GM20000 (cell line): ENCODE data around the gene TUBA1C.

Source experiments
- DNase-seq: peaks from one replicate; pipeline ENCODE4 v3.0.0; 2012; ENCODE audit warnings: low spot score
- CTCF ChIP-seq: IDR thresholded peaks from 2 replicates; pipeline ENCODE4 v1.5.1; 2012; ENCODE audit warnings: mild to moderate bottlenecking, control low read depth; ENCODE audit errors: extremely low read depth, missing control alignments

TUBA1C gene

DNA sequence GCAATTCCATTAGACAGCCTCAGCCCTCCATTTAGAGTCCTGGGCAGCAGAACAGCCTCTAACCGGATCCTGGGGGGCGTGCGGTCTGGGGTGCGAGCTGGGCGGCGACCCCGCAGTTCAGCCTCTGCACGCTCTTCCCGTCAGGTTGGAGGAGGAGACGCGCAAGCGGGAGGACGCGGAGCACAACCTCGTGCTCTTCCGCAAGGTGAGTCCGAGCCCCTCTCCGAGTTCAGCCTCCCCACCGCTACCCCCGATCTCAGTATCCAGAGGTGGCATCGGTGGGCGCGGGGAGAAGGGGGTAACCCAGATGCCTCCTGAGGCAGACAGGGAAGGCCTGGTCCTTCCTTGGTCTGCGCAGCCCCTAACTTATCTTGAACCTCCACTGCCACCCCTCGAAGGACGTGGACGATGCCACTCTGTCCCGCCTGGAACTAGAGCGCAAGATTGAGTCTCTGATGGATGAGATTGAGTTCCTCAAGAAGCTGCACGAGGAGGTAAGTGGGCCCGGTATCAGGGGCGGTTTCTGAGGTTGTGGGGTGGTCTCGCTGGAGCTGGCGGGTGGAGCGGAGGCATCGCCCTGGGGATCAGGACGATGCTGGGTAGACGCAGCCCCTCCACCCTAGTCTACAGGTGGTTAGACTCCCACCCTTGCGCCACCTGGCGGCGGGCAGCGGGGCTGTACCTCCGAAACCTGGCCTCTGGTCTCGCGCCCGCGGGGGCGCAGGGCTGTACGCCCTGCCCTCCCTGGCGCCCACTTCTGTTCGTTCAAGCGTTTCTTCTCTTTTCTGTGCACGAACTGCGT, 31.4 kb downstream of the TUBA1C start:
- DNase-seq: peak; percentile 92
- TF ChIP-seq CTCF: peak; percentile 73

- peak; percentile 79 for DNase-seq
- no peak for TF ChIP-seq CTCF
Observed at GRCh38 chr12:49296836-49297694, 32.2 kb downstream of the TUBA1C start.

DNA sequence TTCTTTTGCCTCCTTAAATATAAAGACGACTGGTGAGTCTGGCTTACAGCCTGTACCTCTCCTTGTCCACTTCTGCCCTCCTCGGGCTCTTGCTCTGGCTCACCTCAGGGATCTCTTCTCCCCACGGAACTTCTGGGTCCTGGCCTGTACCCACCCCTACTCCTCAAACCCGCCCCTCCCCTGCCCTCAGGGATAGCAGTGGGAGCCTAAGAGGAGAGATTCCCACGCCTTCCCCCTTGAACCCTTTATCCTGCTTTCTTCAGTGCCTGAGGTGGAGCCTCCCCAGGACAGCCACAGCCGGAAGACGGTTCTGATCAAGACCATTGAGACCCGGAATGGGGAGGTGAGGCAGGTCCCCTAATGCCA, 32.8 kb downstream of the TUBA1C start:
- DNase-seq: no peak
- TF ChIP-seq CTCF: no peak

- TF ChIP-seq CTCF: no peak
- DNase-seq: peak; percentile 26
Observed at GRCh38 chr12:49298160-49298559, 33.3 kb downstream of the TUBA1C start.

DNA sequence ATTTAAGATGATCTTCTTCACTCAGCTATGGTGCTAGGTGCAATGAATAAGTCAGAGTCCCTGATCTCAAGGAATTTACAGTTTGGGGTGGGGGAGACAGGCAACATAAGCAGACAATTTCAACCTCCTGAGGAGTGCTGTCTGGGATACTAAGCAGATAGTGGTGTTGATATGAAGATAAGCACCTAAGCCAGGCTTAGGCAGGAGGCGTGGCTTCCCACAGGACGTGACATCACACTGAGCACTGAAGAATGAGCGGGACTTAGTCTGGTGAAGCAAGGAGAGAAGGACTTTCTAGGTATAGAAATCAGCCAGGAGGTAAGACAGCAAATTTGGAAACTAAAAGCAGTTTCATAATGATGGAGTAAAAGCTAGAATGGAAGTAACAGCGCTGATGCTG, 36.9 kb downstream of the TUBA1C start:
- no peak for TF ChIP-seq CTCF
- DNase-seq: peak; percentile 19

- DNase-seq: no peak
Observed at GRCh38 chr12:49304161-49304560, 39.3 kb downstream of the TUBA1C start.

More at GRCh38 chr12:49304161-49304560, 39.3 kb downstream of the TUBA1C start:
- no peak for TF ChIP-seq CTCF
